ENCODE results near the gene RPL38.

RPL38 gene

DNA sequence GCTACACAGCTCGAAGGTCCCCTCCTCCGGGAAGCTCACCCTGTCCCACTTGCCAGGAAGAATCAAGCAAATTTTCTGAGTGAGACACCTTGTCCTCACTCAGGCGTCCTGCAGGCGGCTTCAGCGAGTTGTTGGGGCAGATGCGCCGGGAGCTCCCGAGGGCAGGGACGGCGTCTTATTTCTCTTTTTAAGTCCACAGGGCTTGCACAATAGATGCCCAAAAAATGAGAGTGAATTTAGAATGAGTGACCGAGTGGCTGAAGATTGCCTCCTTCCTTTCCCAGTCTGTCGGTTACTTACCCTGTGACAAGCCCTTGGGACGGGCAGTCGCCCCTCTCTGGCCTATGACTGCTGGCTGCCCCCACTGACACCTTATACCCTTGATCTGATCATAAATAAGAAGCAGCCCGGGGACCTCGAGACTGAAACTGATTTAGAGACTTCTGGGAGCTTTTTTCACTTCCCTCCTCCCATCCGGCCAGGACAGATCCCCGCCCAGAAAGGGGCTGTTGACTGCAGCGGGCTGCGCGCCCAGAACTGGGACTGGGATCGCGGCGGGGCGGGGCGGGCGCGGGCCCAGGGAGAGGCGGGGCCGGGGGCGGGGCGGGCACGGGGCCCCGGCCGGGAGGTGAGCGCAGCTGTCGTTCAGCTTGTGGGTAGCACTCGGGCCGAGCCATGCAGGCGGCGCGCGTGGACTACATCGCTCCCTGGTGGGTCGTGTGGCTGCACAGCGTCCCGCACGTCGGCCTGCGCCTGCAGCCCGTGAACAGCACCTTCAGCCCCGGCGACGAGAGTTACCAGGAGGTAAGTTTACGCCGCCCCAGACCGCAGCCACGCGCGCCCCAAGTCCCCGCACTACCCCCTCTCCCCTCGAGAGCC, 9.7 kb downstream of the RPL38 start, which contains the start of gene TTYH2:
Gene TTYH2, plus strand, starts transcription at position 659 of the 879 bp plus-strand sequence. Its CDS starts 17 bp downstream, at position 676.
- peak within 1 kb of the TSS; percentile 67 for H2AFZ ChIP-seq (ENCODE audit: low read depth, low read length)
- DNase-seq, result peak; percentile 88
- H4K20me1 ChIP-seq (ENCODE audit: insufficient read depth, low read length), result peaks cover 54% of the 10 kb centered on the region
- peak within 1 kb of the TSS; percentile 53 for H3K9ac ChIP-seq (ENCODE audit: low read depth, low read length)
- H3K9me3 ChIP-seq (ENCODE audit: insufficient read depth, low read length, severe bottlenecking), result no peaks in the 10 kb centered on the region
- H3K27ac ChIP-seq (ENCODE audit: low read length), result peak within 1 kb of the TSS; percentile 68
- peaks cover 37% of the 10 kb centered on the region for H3K36me3 ChIP-seq (ENCODE audit: insufficient read depth, low read length)
- H3K4me1 ChIP-seq (ENCODE audit: insufficient read depth, low read length), result peaks cover 21% of the 10 kb centered on the region
- H3K4me2 ChIP-seq (ENCODE audit: insufficient read depth, low read length), result peak within 1 kb of the TSS; percentile 78
- H3K27me3 ChIP-seq (ENCODE audit: insufficient read depth, low read length, poor library complexity), result no peaks in the 10 kb centered on the region
- H3K79me2 ChIP-seq (ENCODE audit: insufficient read depth, low read length), result peaks cover 4% of the 10 kb centered on the region; the same call in 1 of the 2 replicates
- peak; percentile 83 for ATAC-seq (ENCODE audit: insufficient read depth, low read depth)
- no peak for TF ChIP-seq EZH2 (IDR thresholded peaks at IDR 0.05; ENCODE audit: borderline replicate concordance, low read depth, low read length, severe bottlenecking)
- TF ChIP-seq, protein P1, sequence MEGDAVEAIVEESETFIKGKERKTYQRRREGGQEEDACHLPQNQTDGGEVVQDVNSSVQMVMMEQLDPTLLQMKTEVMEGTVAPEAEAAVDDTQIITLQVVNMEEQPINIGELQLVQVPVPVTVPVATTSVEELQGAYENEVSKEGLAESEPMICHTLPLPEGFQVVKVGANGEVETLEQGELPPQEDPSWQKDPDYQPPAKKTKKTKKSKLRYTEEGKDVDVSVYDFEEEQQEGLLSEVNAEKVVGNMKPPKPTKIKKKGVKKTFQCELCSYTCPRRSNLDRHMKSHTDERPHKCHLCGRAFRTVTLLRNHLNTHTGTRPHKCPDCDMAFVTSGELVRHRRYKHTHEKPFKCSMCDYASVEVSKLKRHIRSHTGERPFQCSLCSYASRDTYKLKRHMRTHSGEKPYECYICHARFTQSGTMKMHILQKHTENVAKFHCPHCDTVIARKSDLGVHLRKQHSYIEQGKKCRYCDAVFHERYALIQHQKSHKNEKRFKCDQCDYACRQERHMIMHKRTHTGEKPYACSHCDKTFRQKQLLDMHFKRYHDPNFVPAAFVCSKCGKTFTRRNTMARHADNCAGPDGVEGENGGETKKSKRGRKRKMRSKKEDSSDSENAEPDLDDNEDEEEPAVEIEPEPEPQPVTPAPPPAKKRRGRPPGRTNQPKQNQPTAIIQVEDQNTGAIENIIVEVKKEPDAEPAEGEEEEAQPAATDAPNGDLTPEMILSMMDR (IDR thresholded peaks at IDR 0.05; ENCODE audit: borderline replicate concordance, extremely low read depth, low read length, poor library complexity, severe bottlenecking), result peak; percentile 33
- peak within 1 kb of the TSS; percentile 17 to 57; a peak in 3 of 4 replicates for H3K4me3 ChIP-seq (ENCODE audit: low read depth in 1 of 2, low read length in 2 of 2)

DNA sequence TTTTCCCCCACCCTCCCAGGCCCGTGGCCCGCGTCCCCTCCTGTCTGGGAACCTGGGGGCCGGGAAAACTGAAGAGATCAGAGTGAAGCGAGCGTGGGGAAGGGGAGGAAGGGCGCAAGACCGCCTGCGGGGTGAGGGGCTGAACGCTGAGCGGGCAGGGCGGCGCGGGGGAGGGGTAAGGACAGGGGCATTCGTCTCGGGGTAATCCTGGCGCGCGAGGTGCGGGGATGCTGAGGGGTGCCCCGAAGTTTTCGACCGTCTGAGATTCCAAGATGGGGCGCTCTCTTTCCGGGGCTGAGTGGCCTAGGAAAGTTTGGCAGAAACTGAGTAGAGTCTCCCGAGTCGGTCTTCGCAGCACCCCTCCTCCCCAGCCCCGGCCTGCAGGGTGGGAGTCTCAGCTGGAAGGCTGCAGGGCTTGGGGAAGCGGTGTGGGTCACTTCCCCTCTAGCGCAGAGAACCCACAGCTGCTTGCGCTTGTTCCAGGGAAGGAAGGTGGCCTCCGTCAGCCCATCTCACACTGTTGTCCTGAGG, 10.4 kb downstream of the RPL38 start:
- Histone ChIP-seq H3K9ac (ENCODE audit: low read depth, low read length) (peak overlapping the region; percentile 53), H3K27ac (ENCODE audit: low read length) (peak overlapping the region; percentile 9; the same call in 1 of the 2 replicates), H2AFZ (ENCODE audit: low read depth, low read length) (peak overlapping the region; percentile 67), H3K4me1 (ENCODE audit: insufficient read depth, low read length) (peaks cover 21% of the 10 kb centered on the region), H3K4me3 (ENCODE audit: low read depth in 1 of 2, low read length in 2 of 2) (peak overlapping the region; percentile 17 to 57; a peak in 3 of 4 replicates), H3K36me3 (ENCODE audit: insufficient read depth, low read length) (peaks cover 29% of the 10 kb centered on the region), H3K79me2 (ENCODE audit: insufficient read depth, low read length) (no peaks in the 10 kb centered on the region), H4K20me1 (ENCODE audit: insufficient read depth, low read length) (peaks cover 46% of the 10 kb centered on the region), H3K9me3 (ENCODE audit: insufficient read depth, low read length, severe bottlenecking) (no peaks in the 10 kb centered on the region), H3K27me3 (ENCODE audit: insufficient read depth, low read length, poor library complexity) (no peaks in the 10 kb centered on the region), H3K4me2 (ENCODE audit: insufficient read depth, low read length) (peak overlapping the region; percentile 78)
- no peak for DNase-seq
- no peak for TF ChIP-seq EZH2 (IDR thresholded peaks at IDR 0.05; ENCODE audit: borderline replicate concordance, low read depth, low read length, severe bottlenecking)
- TF ChIP-seq, protein P1 (IDR thresholded peaks at IDR 0.05; ENCODE audit: borderline replicate concordance, extremely low read depth, low read length, poor library complexity, severe bottlenecking), result no peak
- ATAC-seq (ENCODE audit: insufficient read depth, low read depth), result no peak

GRCh38 chr17:74214484-74215341, 11.2 kb downstream of the RPL38 start:
- H3K27me3 ChIP-seq (ENCODE audit: insufficient read depth, low read length, poor library complexity), result no peaks in the 10 kb centered on the region
- H3K4me2 ChIP-seq (ENCODE audit: insufficient read depth, low read length), result peak overlapping the region; percentile 78
- H3K79me2 ChIP-seq (ENCODE audit: insufficient read depth, low read length), result no peaks in the 10 kb centered on the region
- H3K9me3 ChIP-seq (ENCODE audit: insufficient read depth, low read length, severe bottlenecking), result no peaks in the 10 kb centered on the region
- peaks cover 39% of the 10 kb centered on the region for H4K20me1 ChIP-seq (ENCODE audit: insufficient read depth, low read length)
- H3K36me3 ChIP-seq (ENCODE audit: insufficient read depth, low read length), result peaks cover 22% of the 10 kb centered on the region
- no peak overlapping the region for H3K9ac ChIP-seq (ENCODE audit: low read depth, low read length)
- no peak overlapping the region for H3K27ac ChIP-seq (ENCODE audit: low read length)
- no peak overlapping the region for H2AFZ ChIP-seq (ENCODE audit: low read depth, low read length)
- DNase-seq (no peak), ATAC-seq (ENCODE audit: insufficient read depth, low read depth) (no peak)
- H3K4me1 ChIP-seq (ENCODE audit: insufficient read depth, low read length), result peaks cover 21% of the 10 kb centered on the region
- TF ChIP-seq EZH2 (IDR thresholded peaks at IDR 0.05; ENCODE audit: borderline replicate concordance, low read depth, low read length, severe bottlenecking), result no peak
- TF ChIP-seq, protein P1 (IDR thresholded peaks at IDR 0.05; ENCODE audit: borderline replicate concordance, extremely low read depth, low read length, poor library complexity, severe bottlenecking), result no peak
- no peak overlapping the region for H3K4me3 ChIP-seq (ENCODE audit: low read depth in 1 of 2, low read length in 2 of 2)
